HTR-8/SVneo (cell line): ENCODE results near the gene SMAD3.

Source experiments
- DNase-seq: peaks from one replicate; pipeline ENCODE4 v3.0.0; 2011; ENCODE audit warnings: low spot score, mixed read lengths; ENCODE audit not compliant: insufficient read length
- FAIRE-seq: peaks from 2 replicates; lab custom pipeline; 2011; peaks lifted over from hg19 to GRCh38; lab: Jason Lieb, UNC

Gene SMAD3

DNA sequence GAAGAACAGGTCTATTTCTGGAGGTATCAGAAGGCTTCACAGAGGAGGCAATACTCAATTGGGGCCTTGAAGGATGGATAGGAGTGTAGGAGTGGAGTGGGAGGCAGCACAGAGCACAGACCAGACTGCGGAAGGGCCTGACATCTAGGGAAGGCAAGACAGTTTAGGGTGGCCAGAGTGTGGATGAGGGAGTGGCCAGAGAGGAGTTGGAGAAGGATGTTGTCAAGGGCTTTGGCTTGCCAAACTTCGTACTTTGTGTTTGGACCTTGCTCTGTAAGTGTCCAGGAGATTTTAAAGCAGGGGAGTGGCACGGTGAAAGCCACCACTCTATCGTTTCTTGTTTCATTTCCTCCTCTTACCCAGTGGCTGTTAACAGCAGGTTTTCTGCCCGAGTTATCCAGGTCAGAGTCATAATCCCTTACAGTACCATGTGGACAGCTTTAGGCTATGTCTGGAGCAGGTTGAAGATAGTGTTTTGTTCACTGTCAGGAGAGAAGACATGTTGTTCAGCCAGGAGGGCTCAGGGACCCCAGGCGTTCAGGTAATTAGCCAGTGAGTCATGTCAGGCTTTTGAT, 12.3 kb downstream of the SMAD3 start:
- FAIRE-seq (no peak), DNase-seq (no peak)

DNA sequence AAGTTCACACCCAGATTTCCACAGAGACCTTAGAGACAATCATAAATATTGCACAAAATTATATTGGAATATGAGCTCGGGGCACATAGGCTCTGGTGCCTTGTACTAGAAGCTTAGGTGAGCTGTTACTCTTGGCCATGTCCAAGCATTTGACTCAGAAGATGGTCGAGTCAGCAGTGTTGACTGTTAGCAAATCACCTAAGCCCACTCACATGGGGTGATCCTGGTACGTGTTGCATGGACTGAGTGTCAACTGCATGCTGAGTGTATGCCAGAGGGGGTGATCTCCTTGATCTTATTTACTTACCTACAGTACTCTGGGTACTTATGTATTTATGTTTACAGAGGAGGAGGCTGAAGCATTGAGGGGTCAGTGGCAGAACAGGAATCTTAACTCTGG, 14.0 kb downstream of the SMAD3 start:
- no peak for DNase-seq
- no peak for FAIRE-seq

DNA sequence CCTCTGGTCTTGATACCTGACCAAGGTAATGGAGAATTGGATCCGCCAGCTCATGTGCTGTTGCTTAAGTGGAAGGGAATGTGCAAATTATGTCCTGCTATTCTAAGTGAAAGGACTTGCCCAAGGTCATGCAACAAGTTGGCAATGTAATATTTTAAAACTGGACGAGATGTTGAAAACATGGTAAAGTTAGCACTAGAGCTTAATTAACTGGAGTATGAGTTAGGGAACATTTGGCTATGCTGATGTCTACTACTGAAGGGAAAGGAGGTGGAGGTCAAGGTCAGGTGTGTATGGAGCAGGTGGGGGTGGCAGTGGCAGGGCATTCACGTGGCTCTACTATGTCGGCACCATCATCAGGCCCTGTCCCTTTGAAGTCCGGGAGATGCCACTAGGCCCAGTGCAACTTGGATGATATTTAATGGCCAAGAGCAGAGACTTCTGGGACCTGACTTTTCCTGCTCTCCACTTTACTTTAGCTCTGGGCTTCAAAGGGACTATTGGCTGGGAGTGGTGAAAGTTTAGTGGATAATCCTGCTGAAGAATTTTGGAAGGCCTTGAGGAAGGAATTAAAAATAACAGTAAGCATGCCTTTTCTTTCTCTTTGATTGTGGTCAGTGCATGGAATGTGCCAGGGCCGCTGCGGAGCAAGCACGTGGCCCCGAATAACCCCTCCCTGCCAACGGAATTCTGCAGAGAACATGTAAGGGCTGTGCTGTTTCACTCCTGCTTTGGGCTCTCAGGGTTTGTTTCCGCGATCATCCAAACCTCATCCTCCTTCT, 14.9 kb downstream of the SMAD3 start:
- DNase-seq (no peak), FAIRE-seq (no peak)

- no peak for FAIRE-seq
- DNase-seq, result no peak
Measured at GRCh38 chr15:67080900-67081431, 15.6 kb downstream of the SMAD3 start.

DNA sequence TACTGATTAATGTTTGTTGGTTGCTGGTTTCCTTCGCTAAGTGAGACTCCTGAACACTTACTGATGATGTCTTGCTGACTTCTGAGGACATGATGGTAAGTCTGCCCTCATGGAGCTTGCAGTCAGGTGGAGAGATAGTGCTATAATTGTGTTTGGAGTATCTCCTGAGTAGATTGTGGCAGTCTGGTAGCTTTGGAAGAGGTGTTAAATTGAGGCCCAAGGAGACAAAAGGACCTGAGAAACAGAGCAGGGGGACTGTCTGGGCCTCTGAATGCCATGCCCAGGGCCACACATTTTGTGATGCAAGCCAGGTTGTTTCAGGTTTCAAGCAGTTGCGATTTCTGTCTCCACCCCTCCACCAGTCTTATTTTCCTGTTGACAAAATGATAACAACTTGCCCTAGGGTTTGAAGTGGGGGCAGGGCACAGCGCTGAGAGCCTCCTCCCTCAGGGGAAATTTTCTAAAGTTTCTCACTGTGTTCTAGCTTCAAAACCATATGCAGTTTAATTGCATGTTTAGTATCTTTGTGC, 16.7 kb downstream of the SMAD3 start:
- DNase-seq, result no peak
- no peak for FAIRE-seq

DNA sequence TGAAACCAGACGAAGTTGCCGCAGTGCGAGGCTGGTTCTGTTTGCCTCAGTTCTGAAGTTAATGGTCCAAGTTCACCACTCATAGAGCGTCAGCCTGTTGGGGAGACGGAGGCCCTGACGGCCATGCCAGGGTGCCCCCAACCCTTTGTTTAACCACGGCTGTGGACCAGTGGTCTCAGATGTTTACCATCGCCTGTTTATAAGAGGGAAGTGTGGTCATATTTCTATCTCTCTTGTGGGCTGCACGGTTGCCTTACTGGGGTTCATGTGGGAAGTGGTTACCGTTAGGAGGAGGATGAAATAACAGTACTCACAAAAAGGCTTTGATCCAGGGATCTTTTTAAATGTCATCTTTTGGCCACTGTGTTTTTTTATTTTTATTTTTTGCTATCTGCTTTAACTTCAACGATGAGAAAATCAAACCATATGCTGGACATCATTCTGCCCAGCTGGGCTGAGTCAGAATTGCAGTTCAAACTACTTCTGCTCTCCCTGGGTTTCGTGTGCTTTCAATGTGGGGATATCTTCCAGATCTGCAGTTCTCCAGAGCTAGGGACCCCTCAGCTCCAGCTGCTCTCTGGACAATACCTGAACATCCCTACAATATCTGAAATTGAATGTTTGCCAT, 17.8 kb downstream of the SMAD3 start:
- DNase-seq, result no peak
- FAIRE-seq, result no peak

GRCh38 chr15:67084561-67084960, 19.2 kb downstream of the SMAD3 start:
- FAIRE-seq (no peak), DNase-seq (no peak)

DNA sequence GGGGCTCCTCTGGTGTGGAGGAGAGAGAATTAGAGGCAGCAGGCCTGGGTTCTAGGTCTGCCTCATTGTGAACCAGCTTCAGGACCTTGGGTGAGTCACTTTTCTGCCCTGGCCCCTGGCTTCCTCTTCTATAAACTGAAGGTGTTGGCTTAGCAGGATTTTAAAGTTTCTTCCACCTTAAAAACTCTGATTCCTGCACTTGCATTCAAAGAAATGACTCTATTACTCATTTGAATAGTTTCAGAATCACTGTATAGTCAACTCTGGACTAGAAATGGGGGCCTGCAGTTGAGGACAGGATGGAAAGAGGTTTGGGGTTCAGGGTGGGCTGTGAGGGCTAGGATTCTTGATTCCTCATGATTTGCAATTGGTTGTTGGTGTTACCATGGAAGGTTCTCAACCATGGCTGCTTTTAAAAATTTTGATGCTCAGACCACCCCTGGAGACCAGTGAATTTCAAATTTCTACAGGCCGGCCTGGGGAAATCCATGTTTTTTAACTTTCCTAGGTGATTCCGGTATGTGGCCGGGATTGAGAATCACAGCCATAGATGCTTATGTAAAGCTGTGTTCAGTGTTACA, 19.9 kb downstream of the SMAD3 start:
- DNase-seq (no peak), FAIRE-seq (no peak)

DNA sequence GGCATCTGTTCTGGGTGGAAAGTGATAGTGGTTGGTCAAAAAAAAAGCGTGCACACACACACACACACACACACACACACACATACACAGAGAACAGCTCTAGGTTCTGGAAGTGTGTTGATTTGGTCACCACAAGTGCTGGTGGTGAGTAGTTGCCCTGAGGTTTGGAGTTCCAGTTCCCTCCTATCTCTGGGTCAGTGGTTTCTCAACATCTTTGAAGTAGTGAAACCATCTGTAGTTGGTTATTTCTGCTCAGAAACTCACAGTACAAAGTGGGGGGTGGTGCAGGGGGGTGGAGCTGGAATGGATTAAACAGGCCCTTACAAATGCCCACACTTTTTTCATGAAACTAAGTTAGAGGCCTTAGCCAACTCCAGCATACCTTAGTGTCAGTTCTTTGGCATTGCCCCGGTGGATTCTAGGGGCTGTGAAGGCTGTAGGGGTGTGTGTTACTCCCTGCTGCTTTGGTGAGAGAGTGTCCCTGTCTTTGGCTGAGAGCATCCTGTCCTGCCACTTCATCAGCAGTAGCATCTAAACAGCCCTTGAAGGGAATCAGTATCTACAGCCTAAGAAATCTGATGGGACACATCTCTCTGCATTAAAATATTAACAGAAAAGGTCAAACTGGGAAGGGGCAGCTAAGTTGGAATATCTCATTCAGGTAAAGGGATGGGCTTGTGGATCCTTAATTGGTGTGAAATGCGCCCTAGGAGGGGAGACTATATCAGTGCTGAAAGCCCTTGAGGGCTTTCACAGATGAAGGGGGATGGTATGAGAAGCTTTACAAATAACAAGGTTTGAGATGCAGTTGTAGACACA, 20.6 kb downstream of the SMAD3 start:
- FAIRE-seq, result no peak
- no peak for DNase-seq

- no peak for FAIRE-seq
- DNase-seq, result no peak
Measured at GRCh38 chr15:67086637-67086914, 21.2 kb downstream of the SMAD3 start.

- FAIRE-seq (no peak), DNase-seq (no peak)
Measured at GRCh38 chr15:67087507-67088172, 22.2 kb downstream of the SMAD3 start.

GRCh38 chr15:67089217-67090193, 24.1 kb downstream of the SMAD3 start:
- peak; percentile 61 for DNase-seq
- FAIRE-seq, result peak; percentile 13

DNA sequence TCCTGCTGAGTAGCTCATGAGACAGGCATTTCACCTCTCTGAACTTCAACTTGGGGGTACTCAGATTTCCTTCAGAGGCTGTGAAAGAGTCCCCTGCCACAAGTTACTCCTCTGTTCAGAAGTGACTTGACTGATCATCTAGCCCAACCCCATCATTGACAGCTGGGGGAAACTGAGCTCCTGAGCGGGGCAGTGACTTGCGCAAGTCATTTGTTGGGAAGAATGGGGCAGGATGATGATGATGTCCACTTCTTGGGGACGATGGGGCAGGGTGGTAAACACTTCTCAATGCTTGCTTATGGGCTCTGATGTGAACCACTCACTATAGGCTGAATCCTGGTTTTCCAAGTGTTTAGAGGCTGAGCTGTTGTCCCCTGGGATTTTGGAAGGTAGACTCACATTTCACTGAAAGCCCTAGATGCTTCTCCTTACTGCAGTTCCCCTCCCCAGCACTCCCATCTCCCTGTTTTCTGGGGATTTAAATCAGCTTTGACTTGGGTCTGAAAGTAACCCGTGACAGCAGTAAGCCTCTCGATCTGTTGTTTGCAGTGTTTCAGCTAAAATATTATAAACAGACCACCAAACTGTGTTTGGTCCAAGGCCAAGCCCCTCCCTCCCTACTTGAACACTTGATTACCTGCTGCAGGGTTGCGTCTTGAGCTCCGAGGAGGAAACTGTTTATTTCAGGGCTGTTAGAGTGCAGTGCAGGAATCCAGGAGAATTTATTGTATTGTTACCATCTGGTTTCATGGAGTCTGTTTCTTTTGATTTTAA, 25.1 kb downstream of the SMAD3 start:
- FAIRE-seq (no peak), DNase-seq (no peak)

- FAIRE-seq, result peak; percentile 80
- DNase-seq, result peak; percentile 90
Measured at GRCh38 chr15:67091071-67091979, 25.9 kb downstream of the SMAD3 start.

DNA sequence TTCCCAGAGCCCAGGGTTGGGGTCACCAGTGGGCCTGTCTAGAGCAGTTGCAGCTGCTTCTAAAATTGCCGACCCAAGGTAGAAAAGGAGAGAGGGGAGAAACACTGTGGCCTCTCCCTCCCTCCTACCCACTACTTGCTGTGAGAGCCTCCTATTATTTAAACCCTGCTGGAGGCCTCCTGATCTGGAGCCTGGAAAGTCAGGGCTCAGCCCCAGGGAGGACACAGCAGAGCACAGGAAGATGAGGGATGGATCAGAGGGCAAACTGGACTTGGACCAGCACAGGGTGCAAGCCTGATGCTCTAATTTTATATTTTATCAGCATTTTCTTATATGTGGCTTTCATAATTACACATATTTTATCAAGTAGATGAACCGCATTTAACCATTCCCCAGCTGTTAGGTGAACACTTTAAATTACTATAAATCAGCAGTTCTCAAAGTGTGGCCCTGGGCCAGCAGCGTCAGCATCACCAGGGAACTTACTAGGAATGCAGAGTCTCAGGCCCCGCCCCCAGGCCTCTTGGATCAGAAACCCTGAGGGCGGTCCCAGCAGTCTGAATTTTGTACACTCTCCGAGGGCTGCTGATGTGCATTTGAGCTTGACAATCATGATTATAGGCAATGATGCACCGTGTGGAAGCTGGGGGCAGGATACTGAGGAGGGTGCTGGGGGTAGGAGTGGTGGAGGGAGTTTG, 26.7 kb downstream of the SMAD3 start:
- no peak for DNase-seq

More for the DNA sequence above, 26.7 kb downstream of the SMAD3 start:
- FAIRE-seq, result no peak
